K562 (cell line): Measurements from ENCODE around the gene CNTD1. TPM values are rescaled to one million over a fixed set of nuclear protein-coding genes. Genes with fewer than 3 reads are reported as not detected.
A peak's percentile ranks its signal among the peaks of the same experiment; 100 is the strongest.

Experiments used
- ATAC-seq: fragments of 200-7000 bp; cut with Tn5 transposase; 3 replicates; pipeline ENCODE4 v1.9.1; 2020; ENCODE audit warnings: moderate library complexity
- BruUV-seq: library from RNA; stranded (reverse); fragments of 400-500 nt; replicated peaks from 2 replicates; lab custom pipeline; 2021; lab: Mats Ljungman, UMichigan
- CTCF ChIA-PET: fragments of 300-600 bp; formaldehyde crosslinking; extraction: SDS; loops from one replicate; lab custom pipeline; 2021; ENCODE audit warnings: low intra/inter-chr PET ratio; lab: Yijun Ruan, JAX
- POLR2A ChIA-PET: fragments of 300-600, 350-650 bp; sonication (Branson Sonifier 250); formaldehyde crosslinking; extraction: SDS; loops from one replicate; lab custom pipeline; 2021; ENCODE audit warnings: antibody characterized with exemption, inconsistent platforms; lab: Yijun Ruan, JAX
- DNase-seq, 4 experiments: peaks; one replicate each; pipeline versions ENCODE4 v3.0.0 to v3.0.0-alpha.2; 2011 to 2018; ENCODE audit warnings: low spot score in 3 of 4, mixed read lengths in 3 of 4; ENCODE audit errors: extremely low read depth in 1 of 4
- FAIRE-seq: peaks from 2 replicates; lab custom pipeline; 2011; peaks lifted over from hg19 to GRCh38; lab: Jason Lieb, UNC
- H2AFZ ChIP-seq: 2 replicates; pipeline ENCODE4 v1.6.0; 2011; ENCODE audit warnings: low read depth, low read length, control low read depth, inconsistent platforms
- H3K27ac ChIP-seq: fragments of 200-600 bp; 3 replicates; pipeline ENCODE4 v1.8.0; 2011; ENCODE audit warnings: low read depth, mild to moderate bottlenecking, control low read depth, inconsistent platforms, low read length, moderate library complexity, mixed read lengths; ENCODE audit errors: extremely low read depth
- H3K27me3 ChIP-seq, 2 experiments: fragments of 300-600 bp in 1 of 2; 2 replicates in 1 of 2; 3 replicates in 1 of 2; pipeline versions ENCODE4 v1.6.0 to v1.8.0; 2011; ENCODE audit warnings: inconsistent platforms in 2 of 2, low read length in 2 of 2, mild to moderate bottlenecking in 1 of 2, mixed read lengths in 1 of 2, moderate library complexity in 1 of 2; ENCODE audit not compliant: control insufficient read depth in 2 of 2, insufficient read depth in 2 of 2
- H3K36me3 ChIP-seq: fragments of 300-600 bp; 3 replicates; pipeline ENCODE4 v1.8.0; 2011; ENCODE audit warnings: mild to moderate bottlenecking, low read length, inconsistent platforms; ENCODE audit not compliant: control insufficient read depth, insufficient read depth
- H3K4me1 ChIP-seq, 2 experiments: fragments of 200-600 bp in 1 of 2; replicated peaks in 1 of 2; 2 replicates in 1 of 2; 3 replicates in 1 of 2; pipeline versions ENCODE4 v1.5.1 to v1.8.0; 2011; ENCODE audit warnings: inconsistent platforms in 2 of 2, low read length in 2 of 2, mild to moderate bottlenecking in 1 of 2, mixed read lengths in 1 of 2, moderate library complexity in 1 of 2; ENCODE audit not compliant: control insufficient read depth in 2 of 2, insufficient read depth in 2 of 2
- H3K4me2 ChIP-seq: 2 replicates; pipeline ENCODE4 v1.6.1; 2011; ENCODE audit warnings: low read length, control low read depth, inconsistent platforms, mixed read lengths; ENCODE audit not compliant: insufficient read depth
- H3K4me3 ChIP-seq: fragments of 200-600 bp; sonication (generic), shearing (Covaris generic); 2 replicates; pipeline ENCODE4 v1.5.1; 2016; ENCODE audit warnings: control low read depth, inconsistent platforms
- H3K79me2 ChIP-seq: fragments of 200-600 bp; 3 replicates; pipeline ENCODE4 v1.8.0; 2011; ENCODE audit warnings: low read length, inconsistent platforms; ENCODE audit not compliant: control insufficient read depth, insufficient read depth
- H3K9ac ChIP-seq, 2 experiments: 2 replicates each; pipeline versions ENCODE4 v1.6.0 to v1.6.1; 2011; ENCODE audit warnings: low read depth in 2 of 2, low read length in 2 of 2, control low read depth in 1 of 2, inconsistent platforms in 1 of 2, mild to moderate bottlenecking in 1 of 2, mixed read lengths in 1 of 2; ENCODE audit not compliant: insufficient read depth in 1 of 2
- H3K9me1 ChIP-seq: one replicate; pipeline ENCODE4 v1.6.0; 2011; ENCODE audit warnings: inconsistent platforms, mild to moderate bottlenecking, low read length, moderate library complexity; ENCODE audit not compliant: control insufficient read depth, insufficient read depth
- H3K9me3 ChIP-seq: replicated peaks from 2 replicates; pipeline ENCODE4 v1.5.1; 2011; ENCODE audit warnings: low read depth, low read length, inconsistent platforms; ENCODE audit not compliant: control insufficient read depth, insufficient read depth
- H4K20me1 ChIP-seq: replicated peaks from 2 replicates; pipeline ENCODE4 v1.6.1; 2011; ENCODE audit warnings: low read length, inconsistent platforms, mixed read lengths; ENCODE audit not compliant: control insufficient read depth, insufficient read depth
- CAMTA2 ChIP-seq: fragments of 250-450 bp; sonication (Bioruptor Pico); conservative IDR thresholded peaks from 2 replicates; pipeline ENCODE4 v1.5.1; 2022
- CBFA2T3 ChIP-seq: fragments of 450-650 bp; IDR thresholded peaks from 2 replicates; pipeline ENCODE4 v1.6.1; 2017
- KDM1A ChIP-seq, 2 experiments: fragments of 450-650 bp; IDR thresholded peaks; 2 replicates each; pipeline ENCODE4 v1.6.1; 2016; ENCODE audit warnings: mild to moderate bottlenecking in 2 of 2
- MBD2 ChIP-seq: sonication (generic); IDR thresholded peaks from 2 replicates; pipeline ENCODE4 v1.6.1; 2016; ENCODE audit warnings: low read depth, borderline replicate concordance
- TRIM25 ChIP-seq: fragments of 450-650 bp; IDR thresholded peaks from 2 replicates; pipeline ENCODE4 v1.7.0; 2016; ENCODE audit warnings: borderline replicate concordance
- ZNF699 ChIP-seq: fragments of 250-450 bp; sonication (Bioruptor Pico); IDR thresholded peaks from 2 replicates; pipeline ENCODE4 v1.8.0; 2021; ENCODE audit warnings: mild to moderate bottlenecking, moderate library complexity; ENCODE audit not compliant: insufficient replicate concordance
- WGBS: fragments of 100-300 bp; shearing (Covaris generic); methylation state at CpG from one replicate; pipeline ENCODE4 v1.1.6; 2016; ENCODE audit warnings: low coverage, mixed read lengths; ENCODE audit not compliant: insufficient coverage; ENCODE audit errors: missing lambda C conversion rate; 5-methylcytosine and 5-hydroxymethylcytosine counted together
- in situ Hi-C: fragments of 300-500 bp; cut with MboI; formaldehyde crosslinking; loops from 4 replicates; pipeline ENCODE4 v1.15.0; 2018; ENCODE audit warnings: inconsistent platforms, mixed read lengths
- intact Hi-C: fragments of 100-400 bp; cut with micrococcal nuclease; formaldehyde crosslinking; loops from 2 replicates; pipeline ENCODE4 v1.14.2; 2022
- polyA plus RNA-seq, 8 experiments: library from polyadenylated mRNA; depleted of rRNA in 4 of 8; stranded (reverse) in 5 of 8; unstranded in 3 of 8; fragments of >200 nt; fragmentation: Nextera tagmentation in 2 of 8; fragmentation: Illumina TruSeq in 1 of 8; extraction: Ambion mirVana in 2 of 8; extraction: Trizol in 1 of 8; gene quantifications; 2 replicates each; pipeline versions ENCODE4 v1.2.1 to v1.2.3, GENCODE V29; 2011 to 2014; ENCODE audit warnings: inconsistent platforms in 1 of 8, missing spikeins in 1 of 8
- total RNA-seq, 7 experiments: library from RNA; depleted of rRNA in 6 of 7; stranded (reverse); fragments of >200 nt in 6 of 7; fragmentation: Illumina TruSeq in 2 of 7; extraction: Trizol in 2 of 7; gene quantifications; 2 replicates each; pipeline versions ENCODE4 v1.2.1 to v1.2.3, GENCODE V29; 2011 to 2021; ENCODE audit warnings: low replicate concordance in 1 of 7

Gene CNTD1
- total and polyA plus RNA-seq, 9 of the 15 experiments (the other 6 are each of a cell fraction or from before 2014, with no cell fraction given): 0.12 to 0.86 (median 0.41) TPM; not detected in 1

- peak overlapping the region; percentile 100 for H2AFZ ChIP-seq
- peak overlapping the region; percentile 98 for H3K4me2 ChIP-seq
- intact Hi-C loops: no loop called here
- H3K9me1 ChIP-seq: no peaks in the 10 kb centered on the region
- H3K79me2 ChIP-seq: peaks cover 46% of the 10 kb centered on the region
- TSS peak; percentile 75 for BruUV-seq
- in situ Hi-C loops: no loop called here
- H3K9ac ChIP-seq: peak overlapping the region; percentile 98 to 99
- H4K20me1 ChIP-seq: 0 out of 2 replicates have a peak, but pooled peaks cover 5% of the 10 kb centered on the region
- peak overlapping the region; percentile 90 for H3K4me3 ChIP-seq
- H3K27me3 ChIP-seq: no peaks in the 10 kb centered on the region
- DNase-seq (peak in 1 of 4 experiments; percentile 24), FAIRE-seq (no peak), ATAC-seq (peak; percentile 46)
- peak overlapping the region; percentile 95 for H3K27ac ChIP-seq
- TF ChIP-seq KDM1A (IDR thresholded peaks at IDR 0.05) (peak in 1 of 2 experiments; percentile 6; a peak in 1 of 4 replicates), MBD2 (no peak), CBFA2T3 (peak; percentile 23; the same call in 1 of the 2 replicates), TRIM25 (0 out of 2 replicates have a peak, but pooled peaks have one; percentile 8), CAMTA2 (CRISPR knock-in tag) (no peak), ZNF699 (CRISPR knock-in tag) (no peak)
- POLR2A ChIA-PET: interaction anchor here (0.6 to 2.0 kb wide), 11 partner anchors 9 to 279 kb away, joined by 3 to 18 read pairs (median 4); partner anchors contain the start of genes BECN1 and RPL27
- no peaks in the 10 kb centered on the region for H3K9me3 ChIP-seq
- peaks cover 3 to 14% of the 10 kb centered on the region in 2 experiments; a peak in 4 of 5 replicates for H3K4me1 ChIP-seq
- WGBS: 3% methylated on average over 18 of the region's 18 CpGs
- CTCF ChIA-PET: interaction anchor here (1.1 kb wide), 1 partner anchor 163 kb away, joined by 3 read pairs; no protein-coding TSS in a partner anchor
- peaks cover 46% of the 10 kb centered on the region for H3K36me3 ChIP-seq
These were observed 35.2 kb downstream of the CNTD1 start for GRCh38 chr17:42833767-42834422.
